Right lobe of liver (tissue), 4 donors: ENCODE measurements around the gene PTGS1.

Source experiments
- POLR2A ChIP-seq: fragments of 450-650 bp; IDR thresholded peaks from one replicate; pipeline ENCODE4 v1.6.1; 2017; ENCODE audit warnings: antibody characterized with exemption, mild to moderate bottlenecking
- TF ChIP-seq, protein P1 (sequence below), 4 donors: fragments of 200-600 bp in 3 of 4; fragments of 450-650 bp in 1 of 4; IDR thresholded peaks; one replicate each; pipeline versions ENCODE4 v1.5.1 to v1.8.0; 2016 to 2022; ENCODE audit warnings: antibody characterized with exemption in 4 of 4, mild to moderate bottlenecking in 2 of 4
- donor health status: DM: no; HTN: no; CAD: no.
- donor health status: DM: no; HTN: no; CAD: no.
- donor health status: DM: no; HTN: yes; CAD: no.

DNA sequence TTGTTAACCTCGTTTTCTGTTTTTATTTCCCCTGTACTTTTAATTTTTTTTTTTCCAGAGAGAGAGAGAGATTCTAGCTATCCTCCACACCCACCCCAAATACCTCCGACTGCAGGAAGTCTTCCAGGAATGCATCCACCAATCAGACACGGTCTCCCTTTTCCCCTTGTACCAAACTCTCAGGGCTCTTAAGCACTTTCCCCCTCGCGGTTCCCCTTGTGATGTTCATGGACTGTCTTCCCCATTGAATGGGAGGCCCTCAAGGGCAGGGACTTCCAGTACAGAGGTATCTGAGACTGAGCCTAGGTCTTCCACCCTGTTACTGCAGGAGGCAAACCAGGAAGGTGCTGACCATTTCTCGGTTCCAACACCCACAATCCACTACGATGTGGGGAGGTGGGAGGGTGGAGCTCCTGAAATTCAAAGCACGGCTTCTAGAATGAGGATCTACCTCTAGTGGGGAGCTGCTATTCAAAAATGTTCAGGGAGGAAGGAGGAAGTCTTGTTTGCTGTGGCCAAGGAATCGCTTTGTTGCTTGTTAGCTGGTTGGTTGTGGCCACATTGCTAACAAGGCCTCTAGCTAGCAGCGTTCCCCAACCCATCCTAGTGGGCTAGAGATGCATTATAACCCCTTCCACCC lies 37.5 kb upstream of the PTGS1 start:
- TF ChIP-seq, protein P1, sequence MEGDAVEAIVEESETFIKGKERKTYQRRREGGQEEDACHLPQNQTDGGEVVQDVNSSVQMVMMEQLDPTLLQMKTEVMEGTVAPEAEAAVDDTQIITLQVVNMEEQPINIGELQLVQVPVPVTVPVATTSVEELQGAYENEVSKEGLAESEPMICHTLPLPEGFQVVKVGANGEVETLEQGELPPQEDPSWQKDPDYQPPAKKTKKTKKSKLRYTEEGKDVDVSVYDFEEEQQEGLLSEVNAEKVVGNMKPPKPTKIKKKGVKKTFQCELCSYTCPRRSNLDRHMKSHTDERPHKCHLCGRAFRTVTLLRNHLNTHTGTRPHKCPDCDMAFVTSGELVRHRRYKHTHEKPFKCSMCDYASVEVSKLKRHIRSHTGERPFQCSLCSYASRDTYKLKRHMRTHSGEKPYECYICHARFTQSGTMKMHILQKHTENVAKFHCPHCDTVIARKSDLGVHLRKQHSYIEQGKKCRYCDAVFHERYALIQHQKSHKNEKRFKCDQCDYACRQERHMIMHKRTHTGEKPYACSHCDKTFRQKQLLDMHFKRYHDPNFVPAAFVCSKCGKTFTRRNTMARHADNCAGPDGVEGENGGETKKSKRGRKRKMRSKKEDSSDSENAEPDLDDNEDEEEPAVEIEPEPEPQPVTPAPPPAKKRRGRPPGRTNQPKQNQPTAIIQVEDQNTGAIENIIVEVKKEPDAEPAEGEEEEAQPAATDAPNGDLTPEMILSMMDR (IDR thresholded peaks at IDR 0.05): no peak
- no peak for TF ChIP-seq POLR2A
